ENCODE measurements around the gene SZT2. TPM values are rescaled to one million over a fixed set of nuclear protein-coding genes. Genes with fewer than 3 reads are reported as not detected.

Gene SZT2
- total RNA-seq, 1 experiment from 2014 or later, result 28.4 TPM

DNA sequence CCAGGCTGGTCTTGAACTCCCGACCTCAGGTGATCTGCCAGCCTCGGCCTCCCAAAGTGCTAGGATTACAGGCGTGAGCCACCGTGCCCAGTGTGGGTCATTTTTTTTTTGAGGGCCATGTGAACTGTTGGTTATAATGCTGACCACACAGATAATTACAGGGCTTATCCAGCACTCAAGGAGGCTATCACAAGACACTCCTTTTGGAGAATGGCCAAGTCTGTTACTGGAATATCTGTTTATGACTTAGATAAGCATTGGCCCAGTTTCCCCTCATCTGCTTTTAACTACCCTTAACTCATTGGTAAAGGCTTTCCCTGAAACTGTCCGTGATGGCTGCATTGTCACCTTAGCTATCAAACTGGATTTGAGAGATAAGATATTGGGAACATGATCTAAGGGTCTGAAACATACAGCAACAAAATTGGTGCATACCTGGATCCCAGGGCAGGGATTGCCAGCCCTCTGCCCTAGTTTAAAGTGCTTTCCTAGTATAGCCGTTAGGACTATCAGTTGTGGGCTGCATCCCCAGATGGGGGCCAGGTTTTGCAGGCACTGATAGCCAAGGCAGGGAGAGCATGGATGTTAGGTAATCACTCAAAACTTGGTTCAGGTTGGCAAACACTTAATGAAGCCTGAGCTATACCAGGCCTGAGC lies 15.6 kb downstream of the SZT2 start:
- ChIA-PET POLR2A (no interaction called here), CTCF (interaction anchor here (0.9 kb wide), 1 partner anchor 9 kb away, joined by 5 read pairs; no protein-coding TSS in a partner anchor)
- Mint-ChIP-seq H3K4me3 (no peak overlapping the region), H3K4me1 (no peaks in the 10 kb centered on the region), H3K27me3 (ENCODE audit: low read depth) (no peaks in the 10 kb centered on the region), H3K9me3 (no peaks in the 10 kb centered on the region), H3K27ac (no peak overlapping the region), H3K36me3 (peaks cover 36% of the 10 kb centered on the region)
- ATAC-seq (no peak), DNase-seq (ENCODE audit: low spot score) (no peak)
- no peak for TF ChIP-seq ELF4 (CRISPR knock-in tag; IDR thresholded peaks at IDR 0.05; ENCODE audit: low read depth)
- no peak for TF ChIP-seq ZNF416 (CRISPR knock-in tag; IDR thresholded peaks at IDR 0.05)
- no peak for TF ChIP-seq NFE2L1 (CRISPR knock-in tag; IDR thresholded peaks at IDR 0.05)
- no peak for TF ChIP-seq CBFB (CRISPR knock-in tag; IDR thresholded peaks at IDR 0.05; ENCODE audit: low read depth)
- TF ChIP-seq TEAD1 (CRISPR knock-in tag; IDR thresholded peaks at IDR 0.05), result no peak
- no peak for TF ChIP-seq ERG (CRISPR knock-in tag; IDR thresholded peaks at IDR 0.05)
- no peak for TF ChIP-seq CREM (CRISPR knock-in tag; IDR thresholded peaks at IDR 0.05)
- no peak for TF ChIP-seq GRHL2 (CRISPR knock-in tag; IDR thresholded peaks at IDR 0.05; ENCODE audit: insufficient replicate concordance, severe bottlenecking)
- TF ChIP-seq ATF1 (CRISPR knock-in tag; IDR thresholded peaks at IDR 0.05), result no peak
- TF ChIP-seq CDX4 (CRISPR knock-in tag; IDR thresholded peaks at IDR 0.05; ENCODE audit: borderline replicate concordance), result no peak
- no peak for TF ChIP-seq IRF2 (CRISPR knock-in tag; IDR thresholded peaks at IDR 0.05; ENCODE audit: borderline replicate concordance, low read depth)
- no peak for TF ChIP-seq ZNF671 (CRISPR knock-in tag; IDR thresholded peaks at IDR 0.05)
- no peak for TF ChIP-seq ZNF263 (CRISPR knock-in tag; IDR thresholded peaks at IDR 0.05; ENCODE audit: low read depth)
- no peak for TF ChIP-seq JAZF1 (CRISPR knock-in tag; IDR thresholded peaks at IDR 0.05)
- TF ChIP-seq RELA (CRISPR knock-in tag; IDR thresholded peaks at IDR 0.05; ENCODE audit: borderline replicate concordance), result no peak
- no peak for TF ChIP-seq RORB (CRISPR knock-in tag; IDR thresholded peaks at IDR 0.05)
- TF ChIP-seq, protein P1, sequence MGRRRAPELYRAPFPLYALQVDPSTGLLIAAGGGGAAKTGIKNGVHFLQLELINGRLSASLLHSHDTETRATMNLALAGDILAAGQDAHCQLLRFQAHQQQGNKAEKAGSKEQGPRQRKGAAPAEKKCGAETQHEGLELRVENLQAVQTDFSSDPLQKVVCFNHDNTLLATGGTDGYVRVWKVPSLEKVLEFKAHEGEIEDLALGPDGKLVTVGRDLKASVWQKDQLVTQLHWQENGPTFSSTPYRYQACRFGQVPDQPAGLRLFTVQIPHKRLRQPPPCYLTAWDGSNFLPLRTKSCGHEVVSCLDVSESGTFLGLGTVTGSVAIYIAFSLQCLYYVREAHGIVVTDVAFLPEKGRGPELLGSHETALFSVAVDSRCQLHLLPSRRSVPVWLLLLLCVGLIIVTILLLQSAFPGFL (CRISPR knock-in tag; IDR thresholded peaks at IDR 0.05; ENCODE audit: borderline replicate concordance), result no peak
- TF ChIP-seq MXD4 (CRISPR knock-in tag; IDR thresholded peaks at IDR 0.05; ENCODE audit: borderline replicate concordance), result no peak
- no peak for TF ChIP-seq PRRX2 (CRISPR knock-in tag; IDR thresholded peaks at IDR 0.05)
- no peak for TF ChIP-seq GTF2I (CRISPR knock-in tag; conservative IDR thresholded peaks at IDR 0.05)

DNA sequence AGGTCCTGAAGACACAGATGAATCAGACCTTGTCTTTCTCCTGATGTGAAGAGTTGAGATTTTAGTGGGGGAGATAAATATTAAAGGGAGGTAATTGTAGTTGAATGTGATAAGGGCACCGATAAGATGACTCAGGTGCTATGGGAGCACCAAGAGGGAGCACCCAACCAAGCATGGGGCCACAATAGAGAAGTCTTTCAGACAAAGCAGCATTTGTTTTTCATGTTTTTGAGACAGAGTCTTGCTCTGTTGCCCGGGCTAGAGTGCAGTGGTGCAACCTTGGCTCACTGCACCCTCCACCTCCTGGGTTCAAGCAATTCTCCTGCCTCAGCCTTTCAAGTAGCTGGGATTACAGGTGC lies 16.2 kb downstream of the SZT2 start:
- no peak for ATAC-seq
- CTCF ChIA-PET, result interaction anchor here (0.9 kb wide), 1 partner anchor 9 kb away, joined by 5 read pairs; no protein-coding TSS in a partner anchor
- TF ChIP-seq, protein P2, sequence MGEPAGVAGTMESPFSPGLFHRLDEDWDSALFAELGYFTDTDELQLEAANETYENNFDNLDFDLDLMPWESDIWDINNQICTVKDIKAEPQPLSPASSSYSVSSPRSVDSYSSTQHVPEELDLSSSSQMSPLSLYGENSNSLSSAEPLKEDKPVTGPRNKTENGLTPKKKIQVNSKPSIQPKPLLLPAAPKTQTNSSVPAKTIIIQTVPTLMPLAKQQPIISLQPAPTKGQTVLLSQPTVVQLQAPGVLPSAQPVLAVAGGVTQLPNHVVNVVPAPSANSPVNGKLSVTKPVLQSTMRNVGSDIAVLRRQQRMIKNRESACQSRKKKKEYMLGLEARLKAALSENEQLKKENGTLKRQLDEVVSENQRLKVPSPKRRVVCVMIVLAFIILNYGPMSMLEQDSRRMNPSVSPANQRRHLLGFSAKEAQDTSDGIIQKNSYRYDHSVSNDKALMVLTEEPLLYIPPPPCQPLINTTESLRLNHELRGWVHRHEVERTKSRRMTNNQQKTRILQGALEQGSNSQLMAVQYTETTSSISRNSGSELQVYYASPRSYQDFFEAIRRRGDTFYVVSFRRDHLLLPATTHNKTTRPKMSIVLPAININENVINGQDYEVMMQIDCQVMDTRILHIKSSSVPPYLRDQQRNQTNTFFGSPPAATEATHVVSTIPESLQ (CRISPR knock-in tag; IDR thresholded peaks at IDR 0.05), result no peak
- TF ChIP-seq, protein P3, sequence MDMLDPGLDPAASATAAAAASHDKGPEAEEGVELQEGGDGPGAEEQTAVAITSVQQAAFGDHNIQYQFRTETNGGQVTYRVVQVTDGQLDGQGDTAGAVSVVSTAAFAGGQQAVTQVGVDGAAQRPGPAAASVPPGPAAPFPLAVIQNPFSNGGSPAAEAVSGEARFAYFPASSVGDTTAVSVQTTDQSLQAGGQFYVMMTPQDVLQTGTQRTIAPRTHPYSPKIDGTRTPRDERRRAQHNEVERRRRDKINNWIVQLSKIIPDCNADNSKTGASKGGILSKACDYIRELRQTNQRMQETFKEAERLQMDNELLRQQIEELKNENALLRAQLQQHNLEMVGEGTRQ (CRISPR knock-in tag; IDR thresholded peaks at IDR 0.05), result no peak
- TF ChIP-seq ZNF671 (CRISPR knock-in tag; IDR thresholded peaks at IDR 0.05) (no peak), ELF4 (CRISPR knock-in tag; IDR thresholded peaks at IDR 0.05; ENCODE audit: low read depth) (no peak), NFYB (CRISPR knock-in tag; conservative IDR thresholded peaks at IDR 0.05; ENCODE audit: low read depth) (no peak), CBFB (CRISPR knock-in tag; IDR thresholded peaks at IDR 0.05; ENCODE audit: low read depth) (no peak), MYBL2 (CRISPR knock-in tag; IDR thresholded peaks at IDR 0.05) (no peak)
- TF ChIP-seq, protein P4, sequence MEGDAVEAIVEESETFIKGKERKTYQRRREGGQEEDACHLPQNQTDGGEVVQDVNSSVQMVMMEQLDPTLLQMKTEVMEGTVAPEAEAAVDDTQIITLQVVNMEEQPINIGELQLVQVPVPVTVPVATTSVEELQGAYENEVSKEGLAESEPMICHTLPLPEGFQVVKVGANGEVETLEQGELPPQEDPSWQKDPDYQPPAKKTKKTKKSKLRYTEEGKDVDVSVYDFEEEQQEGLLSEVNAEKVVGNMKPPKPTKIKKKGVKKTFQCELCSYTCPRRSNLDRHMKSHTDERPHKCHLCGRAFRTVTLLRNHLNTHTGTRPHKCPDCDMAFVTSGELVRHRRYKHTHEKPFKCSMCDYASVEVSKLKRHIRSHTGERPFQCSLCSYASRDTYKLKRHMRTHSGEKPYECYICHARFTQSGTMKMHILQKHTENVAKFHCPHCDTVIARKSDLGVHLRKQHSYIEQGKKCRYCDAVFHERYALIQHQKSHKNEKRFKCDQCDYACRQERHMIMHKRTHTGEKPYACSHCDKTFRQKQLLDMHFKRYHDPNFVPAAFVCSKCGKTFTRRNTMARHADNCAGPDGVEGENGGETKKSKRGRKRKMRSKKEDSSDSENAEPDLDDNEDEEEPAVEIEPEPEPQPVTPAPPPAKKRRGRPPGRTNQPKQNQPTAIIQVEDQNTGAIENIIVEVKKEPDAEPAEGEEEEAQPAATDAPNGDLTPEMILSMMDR (IDR thresholded peaks at IDR 0.05), result no peak

More for the DNA sequence above, 16.2 kb downstream of the SZT2 start:
- DNase-seq (ENCODE audit: low spot score), result no peak
- Mint-ChIP-seq H3K36me3 (peaks cover 36% of the 10 kb centered on the region), H3K27me3 (ENCODE audit: low read depth) (no peaks in the 10 kb centered on the region), H3K27ac (no peak overlapping the region), H3K4me1 (no peaks in the 10 kb centered on the region), H3K9me3 (no peaks in the 10 kb centered on the region), H3K4me3 (no peak overlapping the region)
- POLR2A ChIA-PET, result no interaction called here

Measured in WTC11 (cell line).